ENCODE measurements around the gene LCN15.

DNA sequence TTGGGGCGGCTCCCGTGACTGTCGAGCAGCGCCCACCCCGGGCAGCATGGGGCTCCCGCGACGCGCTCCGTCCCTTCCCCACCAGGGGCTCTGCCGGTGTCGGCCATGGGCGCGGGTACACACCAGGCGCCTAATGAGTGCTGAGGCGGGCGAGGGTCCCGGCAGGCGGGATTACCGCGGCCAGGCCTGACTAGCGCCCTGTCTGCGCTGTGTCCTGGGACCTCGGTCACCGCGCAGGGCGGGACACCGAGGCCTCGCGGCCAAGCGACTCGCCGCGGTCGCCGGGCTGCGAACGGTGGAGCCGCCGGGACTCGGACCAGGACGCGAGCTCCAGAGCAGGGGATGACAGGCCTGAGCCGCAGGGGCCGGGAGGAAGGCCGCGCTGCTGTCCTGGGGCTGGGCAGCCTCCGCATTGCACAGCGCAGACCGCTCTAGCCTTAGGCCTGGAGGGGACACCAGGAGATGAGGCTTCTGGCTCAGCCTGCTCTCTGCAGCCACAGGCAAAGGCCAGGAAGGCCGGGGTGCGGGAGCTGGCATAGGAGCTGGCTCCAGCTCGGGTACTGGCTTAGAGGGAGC, 35.7 kb downstream of the LCN15 start:
- TF ChIP-seq, protein P1, sequence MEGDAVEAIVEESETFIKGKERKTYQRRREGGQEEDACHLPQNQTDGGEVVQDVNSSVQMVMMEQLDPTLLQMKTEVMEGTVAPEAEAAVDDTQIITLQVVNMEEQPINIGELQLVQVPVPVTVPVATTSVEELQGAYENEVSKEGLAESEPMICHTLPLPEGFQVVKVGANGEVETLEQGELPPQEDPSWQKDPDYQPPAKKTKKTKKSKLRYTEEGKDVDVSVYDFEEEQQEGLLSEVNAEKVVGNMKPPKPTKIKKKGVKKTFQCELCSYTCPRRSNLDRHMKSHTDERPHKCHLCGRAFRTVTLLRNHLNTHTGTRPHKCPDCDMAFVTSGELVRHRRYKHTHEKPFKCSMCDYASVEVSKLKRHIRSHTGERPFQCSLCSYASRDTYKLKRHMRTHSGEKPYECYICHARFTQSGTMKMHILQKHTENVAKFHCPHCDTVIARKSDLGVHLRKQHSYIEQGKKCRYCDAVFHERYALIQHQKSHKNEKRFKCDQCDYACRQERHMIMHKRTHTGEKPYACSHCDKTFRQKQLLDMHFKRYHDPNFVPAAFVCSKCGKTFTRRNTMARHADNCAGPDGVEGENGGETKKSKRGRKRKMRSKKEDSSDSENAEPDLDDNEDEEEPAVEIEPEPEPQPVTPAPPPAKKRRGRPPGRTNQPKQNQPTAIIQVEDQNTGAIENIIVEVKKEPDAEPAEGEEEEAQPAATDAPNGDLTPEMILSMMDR (IDR thresholded peaks at IDR 0.05), result no peak
- TF ChIP-seq POLR2A (IDR thresholded peaks at IDR 0.05), result no peak
